Stomach (tissue), 4 donors: ENCODE measurements around the gene KAT7.

Experiments
- CTCF ChIP-seq, 7 experiments: fragments of 450-650 bp in 4 of 7; fragments of 200-600 bp in 3 of 7; sonication (generic) in 3 of 7; IDR thresholded peaks; one replicate each; pipeline ENCODE4 v1.5.1; 2016 to 2019; ENCODE audit warnings: antibody characterized with exemption in 7 of 7, control low read depth in 2 of 7, mild to moderate bottlenecking in 1 of 7
- POLR2A ChIP-seq, 4 donors: fragments of 450-650 bp; IDR thresholded peaks; one replicate each; pipeline ENCODE4 v1.6.1; 2016; ENCODE audit warnings: antibody characterized with exemption in 4 of 4, control low read depth in 2 of 4, mild to moderate bottlenecking in 1 of 4, moderate library complexity in 1 of 4

- TF ChIP-seq CTCF (IDR thresholded peaks at IDR 0.05) (no peak), POLR2A (IDR thresholded peaks at IDR 0.05) (no peak)
Measured at GRCh38 chr17:49850772-49851386, 62.4 kb downstream of the KAT7 start.
